ENCODE data around the gene MS4A10. TPM values are rescaled to one million over a fixed set of nuclear protein-coding genes. Genes with fewer than 3 reads are reported as not detected.
"Not testable (repeated sequence)": the region's sequence is repeated elsewhere in the genome, so short reads cannot be mapped to it uniquely, and the experiment has no call there.

MS4A10 gene
- under 1 TPM; 0.11 to 0.18 (median 0.13) TPM for polyA plus RNA-seq (ENCODE audit: insufficient read length in 3 of 3)

- DNase-seq (ENCODE audit: low read depth in 3 of 3, low spot score in 2 of 3): no peak
Observed at GRCh38 chr11:60785136-60785535, at the start of gene MS4A10. TSS of gene MS4A10 (plus strand) at chr11:60785333. CDS start at chr11:60790336, 5,003 bp downstream.

GRCh38 chr11:60739114-60739513 is 46.0 kb upstream of the MS4A10 start:
- DNase-seq (ENCODE audit: low read depth in 3 of 3, low spot score in 2 of 3): no peak

DNA sequence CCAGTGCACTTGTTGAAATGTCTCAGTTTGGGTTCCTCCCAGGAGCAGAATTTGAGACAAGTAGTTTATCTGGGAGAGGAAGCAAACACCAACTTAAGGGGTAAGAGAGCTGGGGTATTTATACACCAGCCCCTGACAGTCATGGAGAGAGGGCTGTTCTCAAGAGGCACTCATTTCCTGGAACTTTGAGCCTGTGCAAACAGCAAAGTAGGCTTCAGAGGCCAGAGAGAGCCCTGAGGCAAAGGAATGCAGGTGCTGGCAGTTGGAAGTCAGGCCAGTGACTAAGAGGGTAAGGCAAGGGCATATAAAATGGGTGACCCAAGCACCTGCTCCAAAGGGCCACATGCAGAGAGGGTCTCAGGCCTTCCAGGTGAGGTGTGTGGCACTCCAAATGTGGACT is 44.6 kb upstream of the MS4A10 start:
- DNase-seq (ENCODE audit: low read depth in 3 of 3, low spot score in 2 of 3): no peak

- DNase-seq (ENCODE audit: low read depth in 3 of 3, low spot score in 2 of 3): no peak
Observed at GRCh38 chr11:60741421-60741820, 43.7 kb upstream of the MS4A10 start.

DNA sequence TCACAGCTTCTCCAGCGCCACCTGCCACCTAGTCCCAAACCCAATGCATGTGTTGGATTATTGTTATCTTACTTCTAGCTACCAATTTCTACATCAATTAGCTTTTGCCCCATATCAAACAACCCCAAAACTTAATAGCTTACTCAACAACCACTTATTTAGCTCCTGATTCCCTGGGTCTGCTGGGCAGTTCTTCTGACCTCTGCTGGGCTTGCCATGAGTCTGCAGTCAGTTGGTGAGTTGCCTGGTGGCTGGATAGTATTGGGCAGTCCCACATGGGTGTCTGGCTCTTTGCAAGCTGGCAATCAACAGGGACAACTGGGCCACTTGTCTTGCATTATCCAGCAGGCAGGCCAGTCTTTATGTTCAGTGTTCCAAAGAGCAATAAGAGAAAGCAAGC is 42.1 kb upstream of the MS4A10 start:
- DNase-seq (ENCODE audit: low read depth in 3 of 3, low spot score in 2 of 3): no peak

- no peak for DNase-seq (ENCODE audit: low read depth in 3 of 3, low spot score in 2 of 3)
Observed at GRCh38 chr11:60744114-60744513, 41.0 kb upstream of the MS4A10 start.

- no peak for DNase-seq (ENCODE audit: low read depth in 3 of 3, low spot score in 2 of 3)
Observed at GRCh38 chr11:60747359-60747873, 37.7 kb upstream of the MS4A10 start.

DNA sequence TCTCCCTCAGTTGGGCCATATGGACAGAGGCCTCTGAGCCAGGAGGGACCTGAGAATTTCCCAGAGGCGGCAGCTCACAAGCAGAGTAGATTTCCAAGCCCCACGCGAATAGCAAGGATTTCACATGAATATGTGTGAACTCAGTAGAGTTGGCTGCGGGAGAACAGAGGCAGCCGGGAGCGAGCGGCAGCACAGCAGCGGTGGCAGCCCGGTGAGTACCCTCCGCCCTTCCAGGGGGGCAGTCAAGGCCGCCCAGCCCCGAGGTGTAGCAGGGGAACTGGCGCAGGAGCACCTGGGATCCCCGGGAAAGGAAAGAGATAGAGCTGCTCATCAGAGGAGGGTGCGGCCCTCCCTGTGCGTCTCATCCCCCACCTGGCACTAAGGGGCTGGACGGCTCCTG is 36.9 kb upstream of the MS4A10 start:
- no peak for DNase-seq (ENCODE audit: low read depth in 3 of 3, low spot score in 2 of 3)

GRCh38 chr11:60748821-60749220 is 36.3 kb upstream of the MS4A10 start:
- DNase-seq (ENCODE audit: low read depth in 3 of 3, low spot score in 2 of 3): no peak

DNA sequence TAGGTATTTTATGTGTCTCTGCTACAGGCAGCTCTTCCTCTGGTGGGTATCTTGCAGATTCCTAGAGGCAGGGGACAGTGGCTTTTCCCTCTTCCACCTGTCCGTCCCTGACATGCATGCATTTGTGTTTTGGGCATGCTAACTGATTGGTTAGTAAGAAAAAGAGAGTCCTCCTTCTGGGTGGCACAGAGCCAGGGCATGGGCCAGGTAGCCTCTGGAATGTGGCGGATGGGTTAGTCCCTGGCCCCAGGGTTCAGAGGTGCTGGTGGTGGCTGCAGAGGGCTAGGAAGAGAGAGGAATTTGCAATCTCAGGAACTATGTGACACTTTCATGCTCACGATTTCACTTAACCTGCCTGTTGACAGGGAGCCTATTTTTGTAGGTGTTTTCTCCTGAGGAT is 34.2 kb upstream of the MS4A10 start:
- DNase-seq (ENCODE audit: low read depth in 3 of 3, low spot score in 2 of 3): no peak

GRCh38 chr11:60753309-60753708 is 31.8 kb upstream of the MS4A10 start:
- no peak for DNase-seq (ENCODE audit: low read depth in 3 of 3, low spot score in 2 of 3)

DNA sequence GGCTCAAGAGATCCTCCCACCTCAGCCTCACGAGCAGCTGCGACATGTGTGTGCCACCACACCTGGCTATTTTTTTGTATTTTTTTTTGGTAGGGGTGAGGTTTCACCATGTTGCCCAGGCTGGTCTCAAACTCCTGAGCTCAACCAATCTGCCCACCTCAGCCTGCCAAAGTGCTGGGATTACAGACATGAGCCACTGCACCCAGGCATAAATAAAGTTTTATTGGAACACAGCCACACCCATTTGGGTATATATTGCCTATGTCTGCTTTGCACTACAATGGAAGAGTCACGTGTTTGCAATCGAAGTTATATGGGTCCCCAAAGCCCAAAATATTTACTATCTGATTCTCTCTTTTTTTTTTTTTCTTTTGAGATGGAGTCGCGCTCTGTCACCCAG is 30.2 kb upstream of the MS4A10 start:
- no peak for DNase-seq (ENCODE audit: low read depth in 3 of 3, low spot score in 2 of 3)

- DNase-seq (ENCODE audit: low read depth in 3 of 3, low spot score in 2 of 3): no peak
Observed at GRCh38 chr11:60756307-60757032, 28.7 kb upstream of the MS4A10 start, which contains the start of gene MS4A15. TSS of gene MS4A15 (plus strand) at chr11:60756867. CDS start at chr11:60763734, 6,867 bp downstream.

GRCh38 chr11:60757231-60757800 is 27.8 kb upstream of the MS4A10 start:
- no peak for DNase-seq (ENCODE audit: low read depth in 3 of 3, low spot score in 2 of 3)

DNA sequence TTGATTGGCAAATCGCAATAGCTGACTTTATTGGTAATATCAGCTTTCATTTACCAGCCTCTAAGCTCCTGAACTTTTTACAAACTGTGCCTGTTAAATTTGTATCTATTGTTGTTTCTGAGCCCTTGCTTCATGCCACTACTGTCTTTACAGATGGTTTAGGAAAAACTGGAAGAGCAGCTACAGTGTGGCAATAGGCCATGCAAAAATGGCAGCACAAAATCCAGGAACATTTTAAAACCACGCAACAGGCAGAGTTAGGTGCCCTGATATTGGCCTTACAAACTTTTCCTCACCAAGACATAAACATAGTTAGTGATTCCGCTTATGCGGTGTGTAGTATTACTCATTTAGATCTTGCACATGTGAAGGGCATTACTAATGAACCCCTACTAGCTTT is 26.5 kb upstream of the MS4A10 start:
- not testable (repeated sequence) for DNase-seq (ENCODE audit: low read depth in 3 of 3, low spot score in 2 of 3)

DNA sequence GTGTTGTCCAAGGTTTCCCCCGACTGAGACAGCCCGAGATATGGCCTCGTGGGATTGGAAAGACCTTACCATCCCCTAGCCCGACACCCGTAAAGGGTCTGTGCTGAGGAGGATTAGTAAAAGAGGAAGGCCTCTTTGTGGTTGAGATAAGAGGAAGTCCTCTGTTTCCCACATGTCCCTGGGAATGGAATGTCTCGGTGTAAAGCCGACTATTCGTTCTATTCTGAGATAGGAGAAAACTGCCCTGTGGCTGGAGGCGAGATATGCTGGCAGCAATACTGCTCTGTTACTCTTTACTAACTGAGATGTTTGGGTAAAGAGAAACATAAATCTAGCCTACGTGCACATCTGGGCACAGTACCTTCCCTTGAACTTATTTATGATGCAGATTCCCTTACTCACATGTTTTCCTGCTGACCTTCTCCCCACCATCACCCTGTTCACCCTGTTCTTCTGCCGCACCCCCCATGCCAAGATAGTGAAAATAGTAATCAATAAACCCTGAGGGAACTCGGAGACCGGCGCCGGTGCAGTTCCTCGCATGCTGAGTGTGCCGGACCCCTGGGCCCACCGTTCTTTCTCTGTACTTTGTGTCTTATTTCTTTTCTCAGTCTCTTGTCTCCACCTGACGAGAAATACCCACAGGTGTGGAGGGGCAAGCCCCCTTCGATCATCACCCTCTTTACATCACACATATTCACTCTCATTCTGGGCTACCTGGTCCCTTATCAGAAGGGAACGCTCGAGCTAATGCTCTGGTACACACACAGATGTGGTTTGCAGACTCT is 25.5 kb upstream of the MS4A10 start:
- DNase-seq (ENCODE audit: low read depth in 3 of 3, low spot score in 2 of 3): not testable (repeated sequence)

DNA sequence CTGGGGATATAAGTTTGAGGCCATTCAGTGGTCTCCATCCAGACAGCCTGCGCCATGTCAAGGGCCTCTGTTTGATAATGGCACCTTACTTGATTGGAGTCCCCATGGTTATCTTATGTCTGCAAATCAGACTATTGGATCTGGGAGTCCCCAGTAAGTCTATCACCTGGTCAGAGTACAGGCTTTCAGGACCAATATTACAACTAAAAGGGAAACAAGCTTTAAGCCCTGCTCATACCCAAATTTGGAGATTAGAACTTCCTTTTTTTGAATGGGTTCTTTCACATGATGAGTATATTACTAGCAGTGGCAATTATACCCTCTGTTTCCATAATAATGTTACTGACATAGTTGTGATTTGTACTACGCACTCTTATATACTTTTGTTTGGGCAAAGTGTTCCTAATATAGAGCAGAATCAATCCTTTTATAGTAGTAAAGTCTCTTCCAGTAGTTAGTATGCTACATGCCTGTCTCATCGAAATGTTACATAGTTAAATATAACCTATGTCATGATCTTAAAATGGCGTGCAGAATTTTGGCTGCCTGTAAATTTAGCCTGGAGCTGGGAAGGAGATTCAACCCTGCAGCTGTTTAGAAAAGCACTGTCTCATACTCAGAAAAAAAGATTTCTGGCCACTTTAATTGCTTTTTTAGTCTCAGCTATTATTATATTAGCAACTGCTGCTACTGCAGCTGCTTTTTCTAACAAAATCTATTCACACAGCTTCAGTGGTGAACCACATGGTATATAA is 23.5 kb upstream of the MS4A10 start:
- DNase-seq (ENCODE audit: low read depth in 3 of 3, low spot score in 2 of 3): no peak

- no peak for DNase-seq (ENCODE audit: low read depth in 3 of 3, low spot score in 2 of 3)
Observed at GRCh38 chr11:60762851-60763691, 22.1 kb upstream of the MS4A10 start.

- DNase-seq (ENCODE audit: low read depth in 3 of 3, low spot score in 2 of 3): no peak
Observed at GRCh38 chr11:60763692-60764369, 21.3 kb upstream of the MS4A10 start.

Measured in right renal cortex interstitium (tissue), 3 donors.